ENCODE results near the gene COMMD7. TPM values are rescaled to one million over a fixed set of nuclear protein-coding genes. Genes with fewer than 3 reads are reported as not detected.

The COMMD7 gene
- total and polyA plus RNA-seq, 9 of the 15 experiments (the other 6 are each of a cell fraction or from before 2014, with no cell fraction given), result 11.9 to 69.1 (median 34.7) TPM

- no peak for TF ChIP-seq ATF4 (CRISPR knock-in tag; IDR thresholded peaks at IDR 0.05)
- TF ChIP-seq CBX5 (IDR thresholded peaks at IDR 0.05; ENCODE audit: borderline replicate concordance, low read depth), result no peak
- TF ChIP-seq NCOA2 (IDR thresholded peaks at IDR 0.05; ENCODE audit: partially characterized antibody in 2 of 2), result no peak
- TF ChIP-seq RFX7 (CRISPR knock-in tag; IDR thresholded peaks at IDR 0.05), result no peak
- TF ChIP-seq ZNF133 (CRISPR knock-in tag; IDR thresholded peaks at IDR 0.05), result no peak
- peak; percentile 36; the same call in 1 of the 2 replicates for TF ChIP-seq TAL1 (IDR thresholded peaks at IDR 0.05)
- no peak for TF ChIP-seq POLR2A (conservative IDR thresholded peaks at IDR 0.05)
- no peak for TF ChIP-seq ZNF696 (CRISPR knock-in tag; conservative IDR thresholded peaks at IDR 0.05)
- no peak for TF ChIP-seq ZNF592 (IDR thresholded peaks at IDR 0.05)
- TF ChIP-seq SAP30 (IDR thresholded peaks at IDR 0.05; ENCODE audit: borderline replicate concordance, insufficient read depth, low read depth, low read length, poor library complexity, severe bottlenecking), result no peak
- TF ChIP-seq ZNF584 (CRISPR knock-in tag; IDR thresholded peaks at IDR 0.05; ENCODE audit: low read depth), result no peak
- TF ChIP-seq TAF9B (IDR thresholded peaks at IDR 0.05; ENCODE audit: partially characterized antibody), result no peak
- TF ChIP-seq CHD2 (IDR thresholded peaks at IDR 0.05; ENCODE audit: low read depth, low read length), result no peak
- TF ChIP-seq RCOR1 (IDR thresholded peaks at IDR 0.05; ENCODE audit: borderline replicate concordance in 1 of 2, low read depth in 2 of 2, low read length in 2 of 2), result peak in 1 of 2 experiments; percentile 36; a peak in 1 of 4 replicates
- 0 out of 2 replicates have a peak, but pooled peaks have one; percentile 8 for TF ChIP-seq ZNF589 (CRISPR knock-in tag; IDR thresholded peaks at IDR 0.05; ENCODE audit: low read depth)
- TF ChIP-seq RBM25 (IDR thresholded peaks at IDR 0.05; ENCODE audit: low read depth, low read length, severe bottlenecking), result no peak
- no peak for TF ChIP-seq PATZ1 (CRISPR knock-in tag; IDR thresholded peaks at IDR 0.05; ENCODE audit: borderline replicate concordance)
- TF ChIP-seq ZNF76 (CRISPR knock-in tag; IDR thresholded peaks at IDR 0.05; ENCODE audit: borderline replicate concordance), result no peak
- TF ChIP-seq HINFP (tag; conservative IDR thresholded peaks at IDR 0.05; ENCODE audit: low read depth), result no peak
- TF ChIP-seq MTA1 (IDR thresholded peaks at IDR 0.05; ENCODE audit: borderline replicate concordance), result no peak
Observed at GRCh38 chr20:32751293-32751692, 8.0 kb upstream of the COMMD7 start (continued).
